ENCODE results near the gene PDXK.

- TF ChIP-seq POLR2A (IDR thresholded peaks at IDR 0.05): no peak
- TF ChIP-seq CTCF (IDR thresholded peaks at IDR 0.05): no peak
Observed at GRCh38 chr21:43728154-43728466, 9.2 kb downstream of the PDXK start.

Data from adrenal gland (tissue), 5 donors.